A549 (cell line): ENCODE measurements around the gene COX5B. TPM values are rescaled to one million over a fixed set of nuclear protein-coding genes. Genes with fewer than 3 reads are reported as not detected.
A peak's percentile ranks its signal among the peaks of the same experiment; 100 is the strongest.
"Not testable (repeated sequence)": the region's sequence is repeated elsewhere in the genome, so short reads cannot be mapped to it uniquely, and the experiment has no call there.

Source experiments
- ATAC-seq, 2 experiments: fragments of 200-7000 bp in 1 of 2; fragments of >200 bp in 1 of 2; cut with Nextera tagmentation in 1 of 2; cut with Tn5 transposase in 1 of 2; 3 replicates each; pipeline versions ENCODE4 v1.8.0 to v1.9.1; 2018 to 2020; ENCODE audit warnings: mild to moderate bottlenecking in 1 of 2, moderate library complexity in 1 of 2
- CTCF ChIA-PET: fragments of 300-600 bp; sonication (Branson Sonifier 250); formaldehyde crosslinking; extraction: SDS; loops from one replicate; lab custom pipeline; 2021; ENCODE audit warnings: antibody characterized with exemption, inconsistent platforms; lab: Yijun Ruan, JAX
- POLR2A ChIA-PET: fragments of 350-600 bp; formaldehyde crosslinking; extraction: SDS; loops from one replicate; lab custom pipeline; 2021; ENCODE audit warnings: antibody characterized with exemption, inconsistent platforms; lab: Yijun Ruan, JAX
- DNase-seq, 2 experiments: peaks; one replicate each; pipeline versions ENCODE4 v3.0.0 to v3.0.0-alpha.2; 2011 to 2016; ENCODE audit warnings: low read depth in 1 of 2, low spot score in 1 of 2
- FAIRE-seq: peaks from 2 replicates; lab custom pipeline; 2011; peaks lifted over from hg19 to GRCh38; lab: Jason Lieb, UNC
- H3K27ac ChIP-seq, 2 experiments: fragments of >200 bp; sonication (Bioruptor Twin); formaldehyde crosslinking; 3 replicates each; pipeline ENCODE4 v1.5.1; 2016 to 2017
- H3K4me1 ChIP-seq: fragments of >200 bp; sonication (Bioruptor Twin); formaldehyde crosslinking; 3 replicates; pipeline ENCODE4 v1.6.1; 2016
- H3K4me2 ChIP-seq: fragments of >200 bp; sonication (Bioruptor Twin); formaldehyde crosslinking; 3 replicates; pipeline ENCODE4 v1.6.1; 2016
- H3K4me3 ChIP-seq: fragments of >200 bp; sonication (Bioruptor Twin); formaldehyde crosslinking; 3 replicates; pipeline ENCODE4 v1.5.1; 2016
- H3K9me3 ChIP-seq: fragments of >200 bp; sonication (Bioruptor Twin); formaldehyde crosslinking; 3 replicates; pipeline ENCODE4 v1.6.1; 2016
- CHD2 ChIP-seq: fragments of 150-350 bp; IDR thresholded peaks from 2 replicates; pipeline ENCODE4 v1.6.1; 2014; ENCODE audit warnings: low read length; ENCODE audit not compliant: partially characterized antibody
- CHD4 ChIP-seq: fragments of 200-600 bp; sonication (generic); IDR thresholded peaks from 2 replicates; pipeline ENCODE4 v1.6.1; 2016; ENCODE audit warnings: antibody characterized with exemption, mild to moderate bottlenecking, borderline replicate concordance
- EHMT2 ChIP-seq: fragments of 200-600 bp; sonication (generic); IDR thresholded peaks from 2 replicates; pipeline ENCODE4 v1.6.1; 2016; ENCODE audit warnings: antibody characterized with exemption, low read depth, mild to moderate bottlenecking, moderate library complexity
- EP300 ChIP-seq, 2 experiments: fragments of >200 bp; sonication (Bioruptor Twin); formaldehyde crosslinking; IDR thresholded peaks; 2 replicates in 1 of 2; 3 replicates in 1 of 2; pipeline ENCODE4 v1.6.1; 2016 to 2017
- ESRRA ChIP-seq: fragments of 150-350 bp; IDR thresholded peaks from 2 replicates; pipeline ENCODE4 v1.6.1; 2014; ENCODE audit warnings: mild to moderate bottlenecking, low read length, borderline replicate concordance
- FOSB ChIP-seq: fragments of 250-450 bp; sonication (Bioruptor Pico); IDR thresholded peaks from 2 replicates; pipeline ENCODE4 v1.5.0; 2020; ENCODE audit warnings: mild to moderate bottlenecking, moderate library complexity
- FOSL2 ChIP-seq, 2 experiments: fragments of 450-650 bp in 1 of 2; fragments of >200 bp in 1 of 2; sonication (Bioruptor Twin) in 1 of 2; formaldehyde crosslinking; IDR thresholded peaks; 2 replicates each; pipeline versions ENCODE4 v1.5.0 to v1.6.1; 2016 to 2020; ENCODE audit warnings: mild to moderate bottlenecking in 1 of 2, moderate library complexity in 1 of 2
- GATA3 ChIP-seq: IDR thresholded peaks from 2 replicates; pipeline ENCODE4 v1.6.1; 2012; ENCODE audit warnings: borderline replicate concordance
- HMGXB4 ChIP-seq: fragments of 250-450 bp; sonication (Bioruptor Pico); IDR thresholded peaks from 2 replicates; pipeline ENCODE4 v1.5.0; 2021; ENCODE audit warnings: mild to moderate bottlenecking, moderate library complexity, borderline replicate concordance
- HOXA7 ChIP-seq: fragments of 250-450 bp; sonication (Bioruptor Pico); IDR thresholded peaks from 2 replicates; pipeline ENCODE4 v1.5.0; 2020; ENCODE audit warnings: mild to moderate bottlenecking, moderate library complexity
- KDM1A ChIP-seq: fragments of 200-600 bp; sonication (generic); IDR thresholded peaks from 2 replicates; pipeline ENCODE4 v1.6.1; 2016; ENCODE audit warnings: low read depth, mild to moderate bottlenecking
- MAFK ChIP-seq: fragments of 450-650 bp; IDR thresholded peaks from 2 replicates; pipeline ENCODE4 v1.6.1; 2014; ENCODE audit not compliant: partially characterized antibody
- NFE2L2 ChIP-seq: fragments of 150-350 bp; conservative IDR thresholded peaks from 2 replicates; pipeline ENCODE4 v1.6.1; 2014; ENCODE audit warnings: low read length
- RAD21 ChIP-seq, 2 experiments: fragments of >200 bp in 1 of 2; sonication (Bioruptor Twin) in 1 of 2; formaldehyde crosslinking in 1 of 2; IDR thresholded peaks in 1 of 2; conservative IDR thresholded peaks in 1 of 2; 2 replicates in 1 of 2; 3 replicates in 1 of 2; pipeline ENCODE4 v1.6.1; 2012 to 2018; ENCODE audit warnings: inconsistent platforms in 1 of 2
- RFX5 ChIP-seq: fragments of 450-650 bp; IDR thresholded peaks from 2 replicates; pipeline ENCODE4 v1.7.1; 2014; ENCODE audit warnings: antibody characterized with exemption, mild to moderate bottlenecking, moderate library complexity
- RNF2 ChIP-seq: fragments of 200-600 bp; sonication (generic); IDR thresholded peaks from 2 replicates; pipeline ENCODE4 v1.6.1; 2016; ENCODE audit warnings: low read depth, mild to moderate bottlenecking, antibody characterized with exemption, moderate library complexity, borderline replicate concordance
- SMC3 ChIP-seq: fragments of >200 bp; sonication (Bioruptor Twin); formaldehyde crosslinking; IDR thresholded peaks from 3 replicates; pipeline ENCODE4 v1.6.1; 2018; ENCODE audit warnings: inconsistent platforms
- WGBS: methylation state at CpG from one replicate; pipeline ENCODE4 v1.1.6; 2017; ENCODE audit errors: missing lambda C conversion rate; 5-methylcytosine and 5-hydroxymethylcytosine counted together
- polyA plus RNA-seq, 4 experiments: library from polyadenylated mRNA; depleted of rRNA in 3 of 4; stranded (reverse); fragments of >200 nt; fragmentation: RNase III in 1 of 4; extraction: RNeasy Plus Mini Kit Qiagen cat#74134 plus additional on column Dnase treatment in 1 of 4; gene quantifications; 2 replicates in 3 of 4; 3 replicates in 1 of 4; pipeline ENCODE4 v1.2.3, GENCODE V29; 2011 to 2017
- TF ChIP-seq, protein P1 (sequence below): fragments of >200 bp; sonication (Bioruptor Twin); formaldehyde crosslinking; IDR thresholded peaks from 2 replicates; pipeline ENCODE4 v1.6.1; 2016
- TF ChIP-seq, protein P2 (sequence below): fragments of 150-350 bp; IDR thresholded peaks from 2 replicates; pipeline ENCODE4 v1.6.1; 2014; ENCODE audit warnings: low read depth, mild to moderate bottlenecking, low read length

The COX5B gene
- polyA plus RNA-seq, 2 of the 4 experiments (the other 2 are of a cell fraction) = 343 to 353 TPM

- POLR2A ChIA-PET = interaction anchor here (0.6 kb wide), 1 partner anchor 32 kb away, joined by 3 read pairs; the partner anchor contains the start of gene COX5B
- H3K4me3 ChIP-seq = no peak overlapping the region
- H3K27ac ChIP-seq = no peak overlapping the region
- DNase-seq = no peak
- no peak overlapping the region for H3K4me2 ChIP-seq
- no peaks in the 10 kb centered on the region for H3K4me1 ChIP-seq
- WGBS = 71% methylated on average over 2 of the region's 2 CpGs
- H3K9me3 ChIP-seq = no peaks in the 10 kb centered on the region; the same call in 2 of the 3 replicates
- TF ChIP-seq RFX5 (no peak), MAFK (no peak), EP300 (IDR thresholded peaks at IDR 0.05) (no peak), KDM1A (no peak), CHD4 (no peak), HMGXB4 (CRISPR knock-in tag) (no peak), EHMT2 (no peak), CHD2 (no peak)
- CTCF ChIA-PET = interaction anchor here (1.0 to 3.6 kb wide), 3 partner anchors 19 to 87 kb away, joined by 3 to 19 read pairs (median 4); no protein-coding TSS in a partner anchor
- ATAC-seq = no peak
- FAIRE-seq = no peak
Measured at GRCh38 chr2:97677480-97677879, 31.6 kb downstream of the COX5B start.

GRCh38 chr2:97678298-97678697 lies 32.4 kb downstream of the COX5B start:
- no peak overlapping the region for H3K4me2 ChIP-seq
- WGBS = 100% methylated on average over 1 of the region's 1 CpG
- FAIRE-seq (no peak), ATAC-seq (no peak), DNase-seq (no peak)
- no peak overlapping the region for H3K27ac ChIP-seq
- no peaks in the 10 kb centered on the region for H3K4me1 ChIP-seq
- no peaks in the 10 kb centered on the region; the same call in 2 of the 3 replicates for H3K9me3 ChIP-seq
- TF ChIP-seq NFE2L2 (peak; percentile 78), GATA3 (no peak), SMC3 (no peak), RAD21 (conservative IDR thresholded peaks at IDR 0.05 in 1 of 2, IDR thresholded peaks at IDR 0.05 in 1 of 2) (no peak), HOXA7 (CRISPR knock-in tag) (no peak), MAFK (peak; percentile 84), RNF2 (no peak)
- TF ChIP-seq, protein P1, sequence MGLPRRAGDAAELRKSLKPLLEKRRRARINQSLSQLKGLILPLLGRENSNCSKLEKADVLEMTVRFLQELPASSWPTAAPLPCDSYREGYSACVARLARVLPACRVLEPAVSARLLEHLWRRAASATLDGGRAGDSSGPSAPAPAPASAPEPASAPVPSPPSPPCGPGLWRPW = no peak
- H3K4me3 ChIP-seq = no peak overlapping the region
- POLR2A ChIA-PET = no interaction called here
- CTCF ChIA-PET = interaction anchor here (1.5 kb wide), 1 partner anchor 13 kb away, joined by 4 read pairs; no protein-coding TSS in a partner anchor

GRCh38 chr2:97687235-97687634 lies 41.4 kb downstream of the COX5B start:
- ATAC-seq, CTCF ChIA-PET, H3K27ac ChIP-seq, FAIRE-seq, H3K4me2 ChIP-seq, H3K9me3 ChIP-seq, H3K4me1 ChIP-seq, H3K4me3 ChIP-seq, POLR2A ChIA-PET, DNase-seq: not testable (repeated sequence)
- WGBS = 84% methylated on average over 2 of the region's 3 CpGs

- POLR2A ChIA-PET = no interaction called here
- no peak for DNase-seq
- H3K4me2 ChIP-seq = no peak overlapping the region
- H3K4me1 ChIP-seq = no peaks in the 10 kb centered on the region
- no peak overlapping the region for H3K27ac ChIP-seq
- no peak overlapping the region for H3K4me3 ChIP-seq
- no peak for TF ChIP-seq FOSL2 (IDR thresholded peaks at IDR 0.05)
- peak; percentile 15; the same call in 1 of the 2 replicates for TF ChIP-seq FOSL2 (CRISPR knock-in tag; IDR thresholded peaks at IDR 0.05)
- TF ChIP-seq GATA3 = no peak
- no peak for TF ChIP-seq ESRRA
- no peak for TF ChIP-seq SMC3
- TF ChIP-seq, protein P2, sequence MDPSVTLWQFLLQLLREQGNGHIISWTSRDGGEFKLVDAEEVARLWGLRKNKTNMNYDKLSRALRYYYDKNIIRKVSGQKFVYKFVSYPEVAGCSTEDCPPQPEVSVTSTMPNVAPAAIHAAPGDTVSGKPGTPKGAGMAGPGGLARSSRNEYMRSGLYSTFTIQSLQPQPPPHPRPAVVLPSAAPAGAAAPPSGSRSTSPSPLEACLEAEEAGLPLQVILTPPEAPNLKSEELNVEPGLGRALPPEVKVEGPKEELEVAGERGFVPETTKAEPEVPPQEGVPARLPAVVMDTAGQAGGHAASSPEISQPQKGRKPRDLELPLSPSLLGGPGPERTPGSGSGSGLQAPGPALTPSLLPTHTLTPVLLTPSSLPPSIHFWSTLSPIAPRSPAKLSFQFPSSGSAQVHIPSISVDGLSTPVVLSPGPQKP = no peak
- TF ChIP-seq FOSB = no peak
- FAIRE-seq = no peak
- CTCF ChIA-PET = interaction anchor here (1.2 kb wide), 1 partner anchor 10 kb away, joined by 4 read pairs; no protein-coding TSS in a partner anchor
- no peak; a peak in 1 of 6 replicates for ATAC-seq
- 0 out of 3 replicates have a peak, but pooled peaks cover 4% of the 10 kb centered on the region for H3K9me3 ChIP-seq
- 66% methylated on average over 9 of the region's 11 CpGs for WGBS
Measured at GRCh38 chr2:97688062-97688827, 42.4 kb downstream of the COX5B start.
